HG02623 (cell line): ENCODE results near the gene SVBP.
"Not testable (repeated sequence)": the region's sequence is repeated elsewhere in the genome, so short reads cannot be mapped to it uniquely, and the experiment has no call there.

Experiments used
- ATAC-seq: cut with Tn5 transposase; IDR thresholded peaks from one replicate; pipeline ENCODE4 v1.9.1; 2021; ENCODE audit warnings: moderate library complexity; ENCODE audit not compliant: unreplicated experiment

Gene SVBP

GRCh38 chr1:42816585-42817439 lies at the start of gene SVBP, which contains the start of gene ERMAP:
SVBP (minus strand) TSS chr1:42817397; CDS start chr1:42816544, 853 bp downstream.
ERMAP (plus strand) TSS chr1:42817122; CDS start chr1:42830449, 13,327 bp downstream.
- ATAC-seq, result peak; percentile 75

- no peak for ATAC-seq
Measured at GRCh38 chr1:42866549-42866948, 49.4 kb upstream of the SVBP start.

GRCh38 chr1:42861014-42861399 lies 43.8 kb upstream of the SVBP start:
- no peak for ATAC-seq

GRCh38 chr1:42860339-42861013 lies 43.3 kb upstream of the SVBP start:
- ATAC-seq, result no peak

GRCh38 chr1:42859366-42859765 lies 42.2 kb upstream of the SVBP start:
- ATAC-seq, result not testable (repeated sequence)

- ATAC-seq, result not testable (repeated sequence)
Measured at GRCh38 chr1:42856554-42856953, 39.4 kb upstream of the SVBP start.

GRCh38 chr1:42853116-42853884 lies 36.1 kb upstream of the SVBP start:
- no peak for ATAC-seq

- ATAC-seq, result no peak
Measured at GRCh38 chr1:42852608-42852980, 35.4 kb upstream of the SVBP start.

GRCh38 chr1:42851960-42852607 lies 34.9 kb upstream of the SVBP start:
- ATAC-seq, result no peak

GRCh38 chr1:42851420-42851819 lies 34.2 kb upstream of the SVBP start:
- no peak for ATAC-seq

- no peak for ATAC-seq
Measured at GRCh38 chr1:42849944-42850343, 32.7 kb upstream of the SVBP start.

GRCh38 chr1:42848823-42849537 lies 31.8 kb upstream of the SVBP start:
- ATAC-seq, result no peak

GRCh38 chr1:42847721-42848460 lies 30.7 kb upstream of the SVBP start:
- no peak for ATAC-seq

GRCh38 chr1:42847111-42847595 lies 30.0 kb upstream of the SVBP start:
- ATAC-seq, result no peak

- peak; percentile 90 for ATAC-seq
Measured at GRCh38 chr1:42846257-42847110, 29.3 kb upstream of the SVBP start, which contains the start of gene ZNF691. ZNF691 (plus strand) TSS chr1:42846613; CDS start chr1:42849659, 3,046 bp downstream.

- ATAC-seq, result no peak
Measured at GRCh38 chr1:42845866-42846256, 28.7 kb upstream of the SVBP start.

GRCh38 chr1:42845193-42845592 lies 28.0 kb upstream of the SVBP start:
- no peak for ATAC-seq

GRCh38 chr1:42844592-42845140 lies 27.5 kb upstream of the SVBP start:
- no peak for ATAC-seq
